Kasumi-1 (cell line): ENCODE results near the gene ROR1.

Source experiments
- DNase-seq, 2 experiments: peaks; one replicate each; lab custom pipeline; 2025; lab: John Stamatoyannopoulos, UW

ROR1 gene

GRCh38 chr1:63912643-63913042 lies 138.8 kb downstream of the ROR1 start:
- DNase-seq, result no peak

DNA sequence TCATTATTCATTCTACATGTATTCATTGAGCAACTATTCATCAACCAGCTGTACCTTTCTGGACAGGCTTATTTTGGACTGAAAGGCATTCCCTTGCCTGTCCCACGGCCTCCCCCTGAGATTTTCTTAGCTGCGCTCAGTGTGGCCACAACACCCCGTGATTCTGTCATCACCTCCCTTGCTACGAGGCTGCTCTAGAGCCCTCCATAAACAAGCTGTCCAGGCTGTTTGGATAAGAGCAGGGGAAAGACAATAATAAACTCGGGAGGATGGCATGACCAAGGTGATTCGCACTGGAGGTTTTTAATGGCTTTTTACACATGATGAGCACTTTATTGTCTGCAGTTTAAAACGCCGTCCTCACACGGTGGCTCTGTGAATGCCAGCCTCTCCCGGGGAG lies 139.7 kb downstream of the ROR1 start:
- no peak for DNase-seq

DNA sequence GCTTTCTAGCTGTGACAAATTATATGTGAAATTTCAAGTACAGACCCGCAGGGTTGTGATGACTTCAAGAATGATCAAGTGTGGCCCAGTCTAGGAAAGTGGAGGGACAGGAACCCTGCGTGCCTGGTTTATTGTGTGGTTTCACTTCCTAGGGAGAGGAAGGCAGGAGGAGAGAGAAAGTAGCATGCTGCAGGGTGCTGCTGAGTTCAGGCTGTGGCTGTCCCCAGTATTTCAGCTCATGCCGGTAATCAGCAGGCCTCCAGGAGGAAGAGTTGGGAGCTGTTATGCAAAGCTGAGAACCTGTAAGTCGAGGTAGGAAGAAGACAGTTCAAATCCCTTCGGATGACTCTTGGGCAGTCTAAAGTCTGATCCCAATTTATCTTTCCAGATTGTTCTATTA lies 140.4 kb downstream of the ROR1 start:
- DNase-seq, result no peak

- no peak for DNase-seq
These were observed 140.9 kb downstream of the ROR1 start for GRCh38 chr1:63914706-63915105.

DNA sequence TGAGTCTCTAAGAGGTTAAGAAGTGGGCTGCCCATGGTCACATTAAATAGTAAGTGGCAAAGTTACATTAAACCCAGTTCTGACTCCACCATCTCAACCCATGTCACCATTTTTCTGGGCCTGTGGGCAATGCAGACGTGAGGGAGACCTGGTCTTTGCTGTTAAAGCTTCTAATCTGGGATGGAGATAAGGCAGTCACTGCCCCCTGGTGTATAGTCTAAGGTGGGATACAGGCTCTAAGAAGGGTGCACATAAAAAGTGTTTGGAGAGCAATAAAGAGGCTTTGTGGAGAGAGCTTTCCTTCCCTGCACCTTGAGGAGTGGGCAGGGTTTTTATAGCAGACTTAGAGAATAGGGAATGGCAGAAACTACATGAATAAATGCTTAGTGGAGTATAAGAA lies 141.3 kb downstream of the ROR1 start:
- DNase-seq, result no peak

GRCh38 chr1:63916485-63917360 lies 142.9 kb downstream of the ROR1 start:
- DNase-seq, result no peak

- DNase-seq, result no peak
These were observed 144.0 kb downstream of the ROR1 start for GRCh38 chr1:63917571-63918417.

GRCh38 chr1:63918418-63918945 lies 144.7 kb downstream of the ROR1 start:
- no peak for DNase-seq

- no peak for DNase-seq
These were observed 146.6 kb downstream of the ROR1 start for GRCh38 chr1:63920154-63921117.

GRCh38 chr1:63921359-63921758 lies 147.5 kb downstream of the ROR1 start:
- DNase-seq, result no peak

DNA sequence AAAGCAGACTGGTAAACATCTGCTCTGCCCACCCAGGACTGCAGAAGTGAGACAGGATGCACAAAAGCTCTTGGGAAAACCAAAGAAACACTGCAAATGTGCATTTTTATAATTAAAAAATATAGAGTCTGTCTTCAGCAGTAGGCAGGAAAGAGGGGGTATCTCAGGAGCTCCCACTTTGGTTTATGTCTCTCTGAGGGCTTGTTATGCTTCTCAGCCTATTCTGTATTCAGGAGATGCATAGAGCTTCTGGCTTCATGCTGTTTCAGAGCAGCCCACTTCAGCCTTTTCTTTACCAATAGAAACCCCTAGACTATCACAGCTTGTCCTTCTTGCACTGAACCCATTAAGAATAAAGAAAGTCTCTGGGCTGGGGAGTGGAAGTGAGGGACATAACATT lies 148.0 kb downstream of the ROR1 start:
- DNase-seq, result no peak

- no peak for DNase-seq
These were observed 149.0 kb downstream of the ROR1 start for GRCh38 chr1:63922848-63923247.

GRCh38 chr1:63923302-63923701 lies 149.5 kb downstream of the ROR1 start:
- DNase-seq, result no peak

GRCh38 chr1:63924600-63924999 lies 150.8 kb downstream of the ROR1 start:
- DNase-seq, result no peak

DNA sequence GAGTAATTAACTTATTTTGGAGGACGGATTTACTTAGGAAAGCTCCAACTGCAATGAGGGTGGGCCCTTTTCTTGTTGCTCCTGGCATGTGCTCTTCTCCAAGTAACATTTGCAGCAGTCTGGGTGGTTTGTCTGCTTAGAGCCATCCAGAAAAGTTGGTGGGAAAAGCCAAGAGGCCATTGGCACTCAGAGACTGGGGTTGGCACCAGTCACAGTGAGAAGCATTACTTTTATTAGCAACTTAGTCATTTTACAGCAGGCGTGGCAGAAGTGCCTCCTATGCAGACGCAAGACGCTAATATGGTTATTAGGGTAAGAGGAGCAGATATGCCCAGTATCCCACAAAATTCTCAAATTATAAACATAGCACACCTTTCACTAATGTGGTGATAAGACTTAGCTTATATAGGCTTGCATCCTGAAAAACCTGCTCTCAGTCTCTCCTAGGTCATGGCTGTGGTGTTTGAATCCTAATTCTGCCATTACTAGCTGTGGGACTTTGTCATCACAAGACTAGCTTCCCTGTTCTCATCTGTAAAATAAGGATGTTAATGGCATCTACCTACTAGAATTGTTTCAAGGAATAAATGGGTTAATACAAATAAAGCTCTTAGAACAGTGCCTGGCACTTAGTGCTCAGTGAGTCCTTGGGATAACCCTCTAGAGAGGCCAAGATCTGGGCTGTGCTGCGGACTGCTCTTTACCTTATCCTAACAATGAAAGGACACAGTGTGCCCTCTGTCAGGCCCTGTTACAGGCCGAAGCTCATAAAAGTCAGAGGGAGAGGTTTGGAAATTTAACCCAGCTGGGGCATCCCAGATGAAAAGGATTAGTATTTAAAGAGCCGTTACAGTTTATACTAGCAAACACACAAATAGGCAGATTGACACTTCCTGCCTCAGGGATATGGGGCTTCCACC lies 154.6 kb downstream of the ROR1 start:
- DNase-seq, result no peak

- no peak for DNase-seq
These were observed 155.3 kb downstream of the ROR1 start for GRCh38 chr1:63929106-63929478.

DNA sequence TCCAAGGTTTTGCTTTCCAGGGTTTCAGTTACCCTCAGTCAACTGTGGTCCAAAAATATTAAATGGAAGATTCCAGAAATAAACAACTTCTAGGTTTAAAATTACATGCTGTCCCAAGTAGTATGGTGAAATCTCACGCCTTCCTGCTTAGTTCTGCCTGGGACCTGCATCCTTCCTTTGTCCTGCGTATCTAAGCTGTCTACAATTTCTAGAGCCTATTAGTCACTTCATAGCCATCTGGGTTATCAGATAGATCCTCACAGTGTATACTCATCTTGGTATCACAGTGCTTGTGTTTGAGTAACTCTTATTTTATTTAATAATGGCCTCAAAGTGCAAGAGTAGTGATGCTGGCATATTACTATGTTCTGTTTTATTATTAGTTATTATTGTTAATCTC lies 157.7 kb downstream of the ROR1 start:
- DNase-seq, result no peak

GRCh38 chr1:63934697-63935096 lies 160.9 kb downstream of the ROR1 start:
- no peak for DNase-seq

GRCh38 chr1:63935143-63935542 lies 161.3 kb downstream of the ROR1 start:
- DNase-seq, result no peak

DNA sequence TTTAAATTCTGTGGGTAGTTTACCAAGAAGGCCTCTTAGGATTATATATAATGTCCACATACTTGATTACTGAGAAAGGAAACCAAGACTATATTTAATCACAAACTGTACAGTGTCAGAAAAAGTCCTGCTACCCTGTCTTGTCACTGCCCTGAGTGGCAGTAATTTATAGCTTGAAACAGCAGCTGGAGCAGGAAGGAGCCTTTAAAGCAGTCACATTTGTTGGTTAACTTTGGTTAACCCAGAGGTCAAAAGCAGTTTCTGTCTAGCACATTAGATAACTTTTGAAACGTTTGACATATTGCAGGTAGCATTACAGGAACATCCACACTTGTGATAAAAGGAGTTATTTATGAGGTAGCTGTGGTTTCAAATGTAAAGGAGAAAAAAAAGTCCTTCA lies 161.7 kb downstream of the ROR1 start:
- no peak for DNase-seq

GRCh38 chr1:63936276-63936675 lies 162.5 kb downstream of the ROR1 start:
- DNase-seq, result no peak
